Colonic mucosa (tissue), 4 donors: Measurements from ENCODE around the gene MAP3K7. TPM values are rescaled to one million over a fixed set of nuclear protein-coding genes. Genes with fewer than 3 reads are reported as not detected.

Experiments used
- DNase-seq: peaks from one replicate; pipeline ENCODE4 v3.0.0-alpha.2; 2020
- H3K27ac ChIP-seq: fragments of 200-600 bp; one replicate; pipeline ENCODE4 v1.8.0; 2021
- H3K27me3 ChIP-seq: fragments of 200-600 bp; one replicate; pipeline ENCODE4 v1.8.0; 2021
- H3K36me3 ChIP-seq: fragments of 200-600 bp; one replicate; pipeline ENCODE4 v1.8.0; 2021
- H3K4me1 ChIP-seq: fragments of 200-600 bp; one replicate; pipeline ENCODE4 v1.8.0; 2021; ENCODE audit warnings: mild to moderate bottlenecking
- H3K4me3 ChIP-seq: fragments of 200-600 bp; one replicate; pipeline ENCODE4 v1.8.0; 2021
- H3K9ac ChIP-seq, 2 donors: one replicate each; pipeline ENCODE4 v1.7.0; 2013; ENCODE audit warnings: control low read depth in 2 of 2, low read depth in 2 of 2, low read length in 2 of 2
- H3K9me3 ChIP-seq: fragments of 200-600 bp; one replicate; pipeline ENCODE4 v1.8.0; 2021
- intact Hi-C: fragments of 100-400 bp; cut with DNase I; formaldehyde crosslinking; loops from one replicate; pipeline ENCODE4 v1.14.1; 2022
- total RNA-seq, 2 donors: library from RNA; stranded (reverse); fragmentation: NEBNext Ultra II Directional in 1 of 2; extraction: Animal tissue kit (Norgen Biotek cat#: 25700) in 1 of 2; gene quantifications; one replicate each; pipeline ENCODE4 v1.2.1, GENCODE V29; 2021
- TF ChIP-seq, protein P1 (sequence below): fragments of 200-600 bp; IDR thresholded peaks from one replicate; pipeline ENCODE4 v1.8.0; 2022; ENCODE audit warnings: antibody characterized with exemption, mild to moderate bottlenecking
- donor health status: healthy.
- donor health status: DM: no; HTN: no; CAD: no.
- donor health status: DM: no; HTN: no; CAD: no.

The MAP3K7 gene
- total RNA-seq, 2 donors from 2014 or later, result 18.2 to 19.4 TPM

DNA sequence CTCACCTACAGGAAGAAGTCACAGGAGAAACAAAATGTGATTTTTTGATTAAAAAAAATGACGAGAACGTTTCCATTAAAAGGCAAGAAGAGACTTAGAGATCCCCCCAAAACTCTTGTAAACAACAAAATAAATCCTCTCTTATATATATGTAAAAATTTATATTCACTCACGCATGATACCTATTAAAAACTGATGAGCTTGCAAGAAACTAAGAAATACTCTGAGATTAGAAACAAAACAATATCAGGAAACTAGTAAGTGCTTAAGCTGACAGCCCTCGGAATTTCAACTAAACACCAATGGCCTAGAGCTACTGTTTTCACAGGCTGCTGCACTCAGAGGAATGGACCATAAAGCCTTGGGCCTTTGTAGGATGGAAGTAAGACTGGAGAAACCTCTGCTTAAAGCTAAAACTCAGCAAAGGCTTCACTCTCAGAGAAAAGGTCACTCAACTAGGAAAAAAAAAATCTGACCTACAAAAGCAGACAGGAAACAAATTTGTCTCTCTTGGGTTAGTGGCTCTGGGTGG is 63.0 kb downstream of the MAP3K7 start:
- TF ChIP-seq, protein P1, sequence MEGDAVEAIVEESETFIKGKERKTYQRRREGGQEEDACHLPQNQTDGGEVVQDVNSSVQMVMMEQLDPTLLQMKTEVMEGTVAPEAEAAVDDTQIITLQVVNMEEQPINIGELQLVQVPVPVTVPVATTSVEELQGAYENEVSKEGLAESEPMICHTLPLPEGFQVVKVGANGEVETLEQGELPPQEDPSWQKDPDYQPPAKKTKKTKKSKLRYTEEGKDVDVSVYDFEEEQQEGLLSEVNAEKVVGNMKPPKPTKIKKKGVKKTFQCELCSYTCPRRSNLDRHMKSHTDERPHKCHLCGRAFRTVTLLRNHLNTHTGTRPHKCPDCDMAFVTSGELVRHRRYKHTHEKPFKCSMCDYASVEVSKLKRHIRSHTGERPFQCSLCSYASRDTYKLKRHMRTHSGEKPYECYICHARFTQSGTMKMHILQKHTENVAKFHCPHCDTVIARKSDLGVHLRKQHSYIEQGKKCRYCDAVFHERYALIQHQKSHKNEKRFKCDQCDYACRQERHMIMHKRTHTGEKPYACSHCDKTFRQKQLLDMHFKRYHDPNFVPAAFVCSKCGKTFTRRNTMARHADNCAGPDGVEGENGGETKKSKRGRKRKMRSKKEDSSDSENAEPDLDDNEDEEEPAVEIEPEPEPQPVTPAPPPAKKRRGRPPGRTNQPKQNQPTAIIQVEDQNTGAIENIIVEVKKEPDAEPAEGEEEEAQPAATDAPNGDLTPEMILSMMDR, result no peak
- peaks cover 5% of the 10 kb centered on the region for H3K36me3 ChIP-seq

GRCh38 chr6:90521955-90522354 is 64.9 kb downstream of the MAP3K7 start:
- Histone ChIP-seq H3K9ac (no peak overlapping the region), H3K36me3 (peaks cover 5% of the 10 kb centered on the region), H3K27ac (no peak overlapping the region), H3K9me3 (no peaks in the 10 kb centered on the region), H3K27me3 (no peaks in the 10 kb centered on the region), H3K4me1 (no peaks in the 10 kb centered on the region), H3K4me3 (no peak overlapping the region)
- TF ChIP-seq, protein P1, result no peak
- intact Hi-C loops, result no loop called here
- DNase-seq, result no peak

More for the DNA sequence above, 63.0 kb downstream of the MAP3K7 start:
- no peak overlapping the region for H3K9ac ChIP-seq
- H3K27me3 ChIP-seq, result no peaks in the 10 kb centered on the region
- DNase-seq, result no peak
- no peak overlapping the region for H3K27ac ChIP-seq
- intact Hi-C loops, result no loop called here
- no peaks in the 10 kb centered on the region for H3K4me1 ChIP-seq
- H3K4me3 ChIP-seq, result no peak overlapping the region
- H3K9me3 ChIP-seq, result no peaks in the 10 kb centered on the region

GRCh38 chr6:90516074-90516660 is 70.7 kb downstream of the MAP3K7 start:
- Histone ChIP-seq H3K36me3 (no peaks in the 10 kb centered on the region), H3K9me3 (no peaks in the 10 kb centered on the region), H3K27me3 (no peaks in the 10 kb centered on the region), H3K4me3 (no peak overlapping the region), H3K27ac (no peak overlapping the region), H3K4me1 (no peaks in the 10 kb centered on the region), H3K9ac (no peak overlapping the region)
- DNase-seq, result no peak
- TF ChIP-seq, protein P1, result no peak
- intact Hi-C loops, result no loop called here

DNA sequence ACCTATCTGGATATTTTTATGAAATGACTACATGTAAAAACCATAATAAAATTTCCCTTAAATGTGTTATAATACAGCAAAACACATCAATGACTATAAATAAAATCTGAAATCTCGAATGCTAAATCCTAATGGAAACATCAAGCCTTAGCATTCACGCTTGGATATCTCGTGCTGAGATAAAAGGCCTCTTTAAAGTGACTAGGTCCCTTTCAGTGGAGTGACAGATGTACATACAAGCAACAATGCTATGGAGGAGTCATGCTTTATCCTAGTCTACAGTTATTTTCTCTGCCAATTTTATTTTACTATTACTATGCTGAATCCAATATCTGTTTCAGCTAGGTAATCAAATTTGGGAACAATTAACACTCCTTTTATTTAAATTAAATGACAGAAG is 72.4 kb downstream of the MAP3K7 start:
- Histone ChIP-seq H3K4me3 (no peak overlapping the region), H3K4me1 (no peaks in the 10 kb centered on the region), H3K9me3 (no peaks in the 10 kb centered on the region), H3K27ac (no peak overlapping the region), H3K9ac (no peak overlapping the region), H3K27me3 (no peaks in the 10 kb centered on the region), H3K36me3 (no peaks in the 10 kb centered on the region)
- intact Hi-C loops, result no loop called here
- no peak for DNase-seq
- TF ChIP-seq, protein P1, result no peak

GRCh38 chr6:90508753-90509152 is 78.1 kb downstream of the MAP3K7 start:
- Histone ChIP-seq H3K27ac (no peak overlapping the region), H3K36me3 (no peaks in the 10 kb centered on the region), H3K4me1 (no peaks in the 10 kb centered on the region), H3K9me3 (no peaks in the 10 kb centered on the region), H3K4me3 (no peak overlapping the region), H3K9ac (no peak overlapping the region), H3K27me3 (no peaks in the 10 kb centered on the region)
- TF ChIP-seq, protein P1, result no peak
- intact Hi-C loops, result no loop called here
- no peak for DNase-seq
